ENCODE results near the gene TTI1.

TTI1 gene

GRCh38 chr20:38008233-38008944 lies 24.9 kb downstream of the TTI1 start:
- no peak for FAIRE-seq

DNA sequence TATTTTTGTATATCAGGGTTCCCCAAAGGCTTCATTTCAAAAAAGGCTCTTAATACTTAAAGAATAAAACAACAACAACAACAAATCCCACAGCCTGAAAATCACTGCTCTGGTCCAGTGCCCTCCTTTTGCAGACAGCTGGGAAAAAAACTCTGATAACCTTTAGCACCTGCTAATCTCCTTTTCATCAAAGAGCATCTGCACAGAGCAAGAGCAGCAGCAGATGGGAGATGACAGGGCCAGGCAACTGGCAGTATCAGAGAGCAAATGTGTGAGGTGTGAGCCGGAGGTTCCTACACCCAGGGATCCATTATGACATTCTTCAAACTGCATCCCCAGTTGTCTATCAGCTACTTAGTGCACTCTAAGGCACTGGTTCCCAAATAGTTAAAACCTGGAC lies 25.7 kb downstream of the TTI1 start:
- no peak for FAIRE-seq

GRCh38 chr20:38005903-38006302 lies 27.4 kb downstream of the TTI1 start:
- FAIRE-seq, result no peak

GRCh38 chr20:38004416-38004815 lies 28.8 kb downstream of the TTI1 start:
- no peak for FAIRE-seq

- FAIRE-seq, result no peak
Observed at GRCh38 chr20:38002422-38002821, 30.8 kb downstream of the TTI1 start.

DNA sequence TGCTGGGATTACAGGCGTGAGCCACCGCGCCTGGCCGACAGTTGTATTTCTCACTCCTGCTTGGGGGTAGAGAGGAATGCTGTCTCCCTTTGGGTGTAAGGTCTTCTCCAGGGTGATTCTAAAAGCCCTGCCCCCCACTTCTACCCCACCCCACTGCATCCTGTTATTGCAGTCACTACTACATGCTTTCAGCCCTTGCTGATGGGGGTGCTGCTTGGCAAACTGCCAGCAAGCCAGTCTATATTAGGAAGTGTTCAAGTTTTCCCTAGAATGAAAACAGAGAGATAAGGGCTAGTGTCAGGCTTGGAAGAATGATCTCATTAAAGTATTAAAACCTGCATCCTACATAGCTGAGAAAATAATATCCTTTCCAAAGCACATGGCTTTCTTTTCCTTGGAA lies 31.3 kb downstream of the TTI1 start:
- FAIRE-seq, result no peak

- FAIRE-seq, result no peak
Observed at GRCh38 chr20:38001173-38001875, 31.9 kb downstream of the TTI1 start.

DNA sequence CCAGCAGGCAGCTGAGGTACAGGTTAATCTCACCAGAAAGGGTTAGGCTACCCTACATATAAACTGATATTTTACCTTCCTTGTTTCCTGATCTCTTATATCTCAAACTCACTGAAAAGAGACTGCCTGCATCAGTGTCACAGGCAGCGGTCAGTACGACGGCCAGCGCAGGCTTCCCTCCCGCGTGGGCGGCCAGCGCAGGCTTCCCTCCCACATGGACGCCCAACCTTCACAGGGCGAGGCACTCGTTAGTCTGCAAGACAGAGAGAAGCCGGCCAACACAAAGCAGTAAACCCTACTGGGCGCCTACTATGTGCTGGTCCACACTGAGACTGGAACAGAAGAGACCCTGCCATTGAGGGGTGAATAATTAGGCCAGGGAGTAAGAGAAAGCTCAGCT lies 33.0 kb downstream of the TTI1 start:
- no peak for FAIRE-seq

GRCh38 chr20:37999526-38000263 lies 33.6 kb downstream of the TTI1 start:
- FAIRE-seq, result no peak

GRCh38 chr20:37997516-37997915 lies 35.7 kb downstream of the TTI1 start:
- FAIRE-seq, result no peak

DNA sequence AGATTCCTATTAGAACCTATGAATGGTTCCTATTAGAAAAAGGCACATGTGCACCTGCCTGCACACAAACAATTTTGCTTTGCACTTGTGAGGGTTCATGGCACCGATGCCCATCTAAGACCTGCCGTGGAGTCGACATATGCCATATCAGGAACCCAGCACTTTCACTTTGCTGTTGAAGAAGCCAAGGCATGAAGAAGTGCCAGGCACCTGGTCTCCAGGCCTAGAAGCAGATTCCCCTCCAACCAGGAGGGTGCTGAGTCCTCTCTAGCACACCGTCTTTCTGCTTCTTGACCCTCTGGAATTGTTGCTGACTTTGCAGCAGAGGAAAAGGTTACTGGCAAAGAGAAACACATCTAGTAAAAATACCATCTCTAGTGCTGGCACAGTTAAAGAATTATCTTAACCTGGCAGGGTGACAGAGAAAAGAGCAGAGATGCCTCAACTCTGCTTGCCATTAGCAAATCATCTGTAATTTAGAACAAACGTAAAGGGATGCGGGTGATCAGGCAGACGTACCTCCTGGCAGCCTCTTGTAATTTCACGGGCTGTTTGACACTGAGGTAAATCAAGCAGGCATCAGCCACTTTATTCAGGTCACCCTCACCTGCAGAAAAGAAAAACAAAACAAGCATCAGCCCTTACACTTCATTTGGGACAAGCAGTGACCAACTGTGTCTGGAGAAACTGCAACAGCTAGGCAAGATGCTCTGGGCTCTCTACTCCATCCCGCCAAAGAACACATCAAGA lies 37.2 kb downstream of the TTI1 start:
- no peak for FAIRE-seq

DNA sequence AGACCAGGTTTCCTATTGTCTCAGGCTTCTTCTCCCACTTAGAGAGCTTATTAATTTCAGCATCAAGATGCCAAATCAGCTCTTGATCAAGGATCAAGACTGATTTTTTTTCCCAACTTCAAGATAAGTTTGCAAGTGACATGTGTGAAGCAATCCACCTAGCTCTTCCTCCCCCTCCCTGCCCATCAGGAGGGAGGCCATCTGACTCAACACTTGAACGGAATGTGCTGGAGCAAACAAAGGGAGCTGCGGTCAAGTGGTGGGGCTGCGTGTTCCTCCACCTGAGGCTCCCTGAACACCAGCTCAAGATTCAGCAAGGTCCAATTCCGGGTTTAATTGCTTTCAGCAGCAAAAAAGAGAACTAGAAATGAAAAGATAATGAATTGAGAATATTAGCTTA lies 38.7 kb downstream of the TTI1 start:
- FAIRE-seq, result no peak

GRCh38 chr20:37992802-37993409 lies 40.4 kb downstream of the TTI1 start:
- FAIRE-seq, result no peak

- no peak for FAIRE-seq
Observed at GRCh38 chr20:37991908-37992307, 41.3 kb downstream of the TTI1 start.

- FAIRE-seq, result no peak
Observed at GRCh38 chr20:37991157-37991866, 41.9 kb downstream of the TTI1 start.

DNA sequence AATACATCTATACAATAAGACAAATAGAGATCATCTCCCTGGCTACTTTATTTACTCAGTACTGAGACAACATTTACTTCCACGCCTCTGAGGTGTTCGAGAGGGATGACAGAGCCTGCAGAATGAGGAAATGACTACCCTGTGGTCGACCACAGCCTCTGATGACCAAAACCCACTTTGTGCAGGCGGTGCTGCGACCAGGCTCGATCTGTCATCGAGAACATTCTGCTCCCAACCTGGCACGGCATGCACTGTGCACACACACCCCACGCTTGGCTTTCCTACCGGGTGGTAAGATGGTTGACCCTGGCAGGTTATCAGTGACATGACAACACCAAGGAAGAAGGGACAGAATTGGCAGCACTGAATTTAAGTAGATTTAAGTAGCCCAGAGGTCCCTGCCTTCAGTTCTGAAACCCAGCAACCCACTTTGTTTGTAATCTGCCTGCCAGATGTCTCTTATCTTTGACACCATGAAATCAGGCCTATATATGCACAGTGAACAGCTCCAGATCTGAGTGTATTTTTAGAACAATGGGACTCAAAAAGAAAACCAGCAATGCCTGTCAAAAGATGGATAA lies 42.6 kb downstream of the TTI1 start:
- FAIRE-seq, result no peak

GRCh38 chr20:37989601-37990295 lies 43.5 kb downstream of the TTI1 start:
- FAIRE-seq, result no peak

GRCh38 chr20:37988306-37988954 lies 44.8 kb downstream of the TTI1 start:
- no peak for FAIRE-seq

DNA sequence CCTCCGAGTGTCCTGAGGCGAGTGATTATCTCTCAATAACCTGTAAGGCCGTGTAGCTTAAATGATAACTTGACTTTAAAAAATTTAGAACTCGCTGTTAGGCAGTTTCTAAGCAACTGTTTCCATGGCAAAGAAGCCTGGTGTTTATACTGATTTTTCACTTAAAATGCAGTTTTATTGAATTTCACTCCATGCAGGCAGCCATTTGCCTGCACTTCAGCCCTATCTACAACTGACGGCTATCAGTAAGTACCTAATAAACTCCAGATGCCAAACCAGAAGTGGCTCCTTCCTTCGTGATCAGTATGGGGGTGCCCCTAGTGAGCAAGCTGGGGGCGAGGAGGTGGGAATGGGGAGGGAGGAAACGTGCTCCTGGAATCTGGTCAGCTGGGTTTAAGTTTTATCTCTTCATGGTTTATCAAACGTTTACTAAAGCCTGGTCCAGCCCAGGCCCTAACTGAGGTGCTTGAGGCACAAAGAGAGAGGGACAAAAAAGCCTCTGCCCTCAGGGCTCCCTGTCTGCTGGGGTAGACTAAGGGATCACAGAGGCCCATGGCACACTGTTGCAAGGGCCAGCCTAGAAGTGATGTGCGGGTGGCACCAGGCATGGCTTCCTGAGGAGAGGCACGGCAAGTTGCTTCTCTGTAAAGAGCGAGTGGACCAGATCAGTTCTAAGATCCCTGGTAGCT lies 45.5 kb downstream of the TTI1 start:
- no peak for FAIRE-seq
